Kidney (tissue), 14 donors: ENCODE results near the gene FOXN3. TPM values are rescaled to one million over a fixed set of nuclear protein-coding genes. Genes with fewer than 3 reads are reported as not detected.

Experiments used
- DNase-seq, 5 donors: peaks; one replicate each; pipeline ENCODE4 v3.0.0-alpha.2; 2013 to 2020
- FAIRE-seq: peaks from 2 replicates; lab custom pipeline; 2012; peaks lifted over from hg19 to GRCh38; lab: Jason Lieb, UNC
- H3K27ac ChIP-seq, 2 donors: one replicate each; pipeline ENCODE4 v1.7.0; 2013; ENCODE audit warnings: low read depth in 2 of 2, low read length in 2 of 2, inconsistent platforms in 1 of 2
- H3K27me3 ChIP-seq: one replicate; pipeline ENCODE4 v1.7.1; 2013; ENCODE audit warnings: low read length, inconsistent platforms; ENCODE audit not compliant: control insufficient read depth, insufficient read depth
- H3K36me3 ChIP-seq, 3 donors: one replicate each; pipeline versions ENCODE4 v1.7.0 to v1.7.1; 2013; ENCODE audit warnings: low read length in 3 of 3, control low read depth in 1 of 3, inconsistent platforms in 1 of 3; ENCODE audit not compliant: insufficient read depth in 3 of 3, control insufficient read depth in 2 of 3
- H3K4me1 ChIP-seq, 3 donors: one replicate each; pipeline versions ENCODE4 v1.7.0 to v1.7.1; 2013; ENCODE audit warnings: low read length in 3 of 3, inconsistent platforms in 1 of 3, low read depth in 1 of 3; ENCODE audit not compliant: control insufficient read depth in 2 of 3, insufficient read depth in 2 of 3
- H3K4me3 ChIP-seq, 3 donors: one replicate each; pipeline versions ENCODE4 v1.7.0 to v1.8.1; 2013; ENCODE audit warnings: low read length in 3 of 3, control low read depth in 1 of 3, inconsistent platforms in 1 of 3
- H3K9ac ChIP-seq, 3 donors: one replicate each; pipeline versions ENCODE4 v1.7.0 to v1.7.1; 2013; ENCODE audit warnings: low read length in 3 of 3, control low read depth in 1 of 3, inconsistent platforms in 1 of 3
- H3K9me3 ChIP-seq, 3 donors: one replicate each; pipeline versions ENCODE4 v1.7.0 to v1.7.1; 2013; ENCODE audit warnings: low read length in 3 of 3, control low read depth in 1 of 3, inconsistent platforms in 1 of 3; ENCODE audit not compliant: control insufficient read depth in 2 of 3, insufficient read depth in 1 of 3
- intact Hi-C: fragments of 100-400 bp; cut with DNase I; formaldehyde crosslinking; loops from one replicate; pipeline ENCODE4 v1.11.1; 2022
- polyA plus RNA-seq: library from polyadenylated mRNA; stranded (reverse); fragments of 350-450 nt; fragmentation: Illumina TruSeq; extraction: RNeasy Lipid Tissue Mini Kit (QIAGEN cat#74804); gene quantifications from one replicate; pipeline ENCODE4 v1.2.3, GENCODE V29; 2014; ENCODE audit warnings: low read depth, low replicate concordance; ENCODE audit not compliant: insufficient read depth
- total RNA-seq: library from RNA; stranded (reverse); fragmentation: NEBNext Ultra II Directional; extraction: Animal tissue kit (Norgen Biotek cat#: 25700); gene quantifications from one replicate; pipeline ENCODE4 v1.2.1, GENCODE V29; 2021
- TF ChIP-seq, protein P1 (sequence below): IDR thresholded peaks from 3 replicates; pipeline ENCODE4 v1.5.1; 2012; ENCODE audit warnings: mild to moderate bottlenecking, moderate library complexity, borderline replicate concordance; ENCODE audit not compliant: insufficient read depth; ENCODE audit errors: extremely low read depth
- donor health status: control.
- donor health status: control.
- donor health status: control.
- donor health status: control.
- donor health status: control.
- donor health status: DM: yes; HTN: yes; CAD: no.
- donor health status: Normal renal cell carcinoma (clear cell type).

The FOXN3 gene
- total and polyA plus RNA-seq, 2 donors from 2014 or later = 6.4 to 50.1 TPM

- intact Hi-C loops = no loop called here
- no peak for DNase-seq
- no peak overlapping the region for H3K4me3 ChIP-seq
- no peaks in the 10 kb centered on the region for H3K36me3 ChIP-seq
- H3K27ac ChIP-seq = no peak overlapping the region
- H3K27me3 ChIP-seq = no peaks in the 10 kb centered on the region
- TF ChIP-seq, protein P1, sequence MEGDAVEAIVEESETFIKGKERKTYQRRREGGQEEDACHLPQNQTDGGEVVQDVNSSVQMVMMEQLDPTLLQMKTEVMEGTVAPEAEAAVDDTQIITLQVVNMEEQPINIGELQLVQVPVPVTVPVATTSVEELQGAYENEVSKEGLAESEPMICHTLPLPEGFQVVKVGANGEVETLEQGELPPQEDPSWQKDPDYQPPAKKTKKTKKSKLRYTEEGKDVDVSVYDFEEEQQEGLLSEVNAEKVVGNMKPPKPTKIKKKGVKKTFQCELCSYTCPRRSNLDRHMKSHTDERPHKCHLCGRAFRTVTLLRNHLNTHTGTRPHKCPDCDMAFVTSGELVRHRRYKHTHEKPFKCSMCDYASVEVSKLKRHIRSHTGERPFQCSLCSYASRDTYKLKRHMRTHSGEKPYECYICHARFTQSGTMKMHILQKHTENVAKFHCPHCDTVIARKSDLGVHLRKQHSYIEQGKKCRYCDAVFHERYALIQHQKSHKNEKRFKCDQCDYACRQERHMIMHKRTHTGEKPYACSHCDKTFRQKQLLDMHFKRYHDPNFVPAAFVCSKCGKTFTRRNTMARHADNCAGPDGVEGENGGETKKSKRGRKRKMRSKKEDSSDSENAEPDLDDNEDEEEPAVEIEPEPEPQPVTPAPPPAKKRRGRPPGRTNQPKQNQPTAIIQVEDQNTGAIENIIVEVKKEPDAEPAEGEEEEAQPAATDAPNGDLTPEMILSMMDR = no peak
- H3K9ac ChIP-seq = no peak overlapping the region
- no peaks in the 10 kb centered on the region for H3K9me3 ChIP-seq
- peaks cover 0 to 5% (median 0%) of the 10 kb centered on the region in 3 donors for H3K4me1 ChIP-seq
- FAIRE-seq = no peak
These were observed 152.7 kb downstream of the FOXN3 start for GRCh38 chr14:89264196-89264800.

GRCh38 chr14:89262041-89262440, 155.0 kb downstream of the FOXN3 start:
- FAIRE-seq = no peak
- H3K27me3 ChIP-seq = no peaks in the 10 kb centered on the region
- no peak for DNase-seq
- H3K4me3 ChIP-seq = no peak overlapping the region
- TF ChIP-seq, protein P1 = no peak
- no peak overlapping the region for H3K9ac ChIP-seq
- H3K9me3 ChIP-seq = no peaks in the 10 kb centered on the region
- intact Hi-C loops = no loop called here
- peaks cover 0 to 3% (median 0%) of the 10 kb centered on the region in 3 donors for H3K4me1 ChIP-seq
- no peaks in the 10 kb centered on the region for H3K36me3 ChIP-seq
- no peak overlapping the region for H3K27ac ChIP-seq

DNA sequence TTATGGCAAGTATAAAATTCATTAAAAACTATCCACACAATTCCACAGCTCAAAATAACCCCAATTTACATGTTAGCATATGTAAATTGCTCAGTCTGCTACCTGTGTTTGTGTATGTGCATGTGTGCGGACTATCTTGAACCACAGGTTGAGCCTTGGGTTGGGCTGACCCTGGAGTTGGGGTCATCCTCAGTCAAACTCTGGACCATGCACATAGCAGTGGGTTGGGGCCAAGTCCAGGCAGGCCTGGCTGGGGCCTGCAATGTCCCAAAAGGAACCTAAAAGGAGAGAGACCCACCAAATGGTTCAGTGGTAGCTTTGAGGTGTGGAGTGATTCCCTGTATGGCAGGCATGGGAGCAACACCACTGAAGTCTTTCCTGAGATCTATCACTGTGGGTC, 156.1 kb downstream of the FOXN3 start:
- Histone ChIP-seq H3K4me1 (peaks cover 0 to 7% (median 0%) of the 10 kb centered on the region in 3 donors), H3K4me3 (no peak overlapping the region), H3K27ac (no peak overlapping the region), H3K9me3 (no peaks in the 10 kb centered on the region), H3K9ac (no peak overlapping the region), H3K27me3 (no peaks in the 10 kb centered on the region), H3K36me3 (no peaks in the 10 kb centered on the region)
- DNase-seq = peak in 1 of 5 donors; percentile 6
- intact Hi-C loops = no loop called here
- no peak for FAIRE-seq
- TF ChIP-seq, protein P1 = no peak
